Gastroesophageal sphincter (tissue), 4 donors: ENCODE data around the gene ANKRD50. TPM values are rescaled to one million over a fixed set of nuclear protein-coding genes. Genes with fewer than 3 reads are reported as not detected.

ENCODE experiments used
- ATAC-seq: fragments of 150-250 bp; one replicate; pipeline ENCODE4 v1.9.1; 2016; ENCODE audit warnings: mild to moderate bottlenecking, moderate library complexity
- H3K27ac ChIP-seq, 4 donors: fragments of 200-600 bp; sonication (generic) in 3 of 4; 1 replicate in 3 of 4; 2 replicates in 1 of 4; pipeline ENCODE4 v1.5.1; 2016 to 2019
- H3K27me3 ChIP-seq: fragments of 200-600 bp; sonication (generic); one replicate; pipeline ENCODE4 v1.5.1; 2019
- H3K36me3 ChIP-seq, 2 donors: fragments of 200-600 bp; sonication (generic); one replicate each; pipeline ENCODE4 v1.5.1; 2019; ENCODE audit warnings: control low read depth in 1 of 2
- H3K4me1 ChIP-seq, 3 donors: fragments of 200-600 bp; sonication (generic); 1 replicate in 2 of 3; 2 replicates in 1 of 3; pipeline ENCODE4 v1.5.1; 2016 to 2019; ENCODE audit warnings: control low read depth in 2 of 3
- H3K4me3 ChIP-seq, 2 donors: fragments of 200-600 bp; sonication (generic); one replicate each; pipeline ENCODE4 v1.5.1; 2019; ENCODE audit warnings: mild to moderate bottlenecking in 1 of 2, moderate library complexity in 1 of 2
- H3K9me3 ChIP-seq, 3 donors: fragments of 200-600 bp; sonication (generic); one replicate each; pipeline ENCODE4 v1.5.1; 2017 to 2019; ENCODE audit warnings: control low read depth in 2 of 3
- CTCF ChIP-seq, 4 experiments: fragments of 200-600 bp in 2 of 4; fragments of 450-650 bp in 2 of 4; sonication (generic) in 1 of 4; IDR thresholded peaks; one replicate each; pipeline ENCODE4 v1.5.1; 2017 to 2019; ENCODE audit warnings: antibody characterized with exemption in 4 of 4, mild to moderate bottlenecking in 2 of 4, moderate library complexity in 2 of 4
- EP300 ChIP-seq: sonication (generic); formaldehyde crosslinking; IDR thresholded peaks from one replicate; pipeline ENCODE4 v1.6.1; 2017; ENCODE audit warnings: antibody characterized with exemption, mild to moderate bottlenecking
- POLR2A ChIP-seq, 2 donors: fragments of 450-650 bp; IDR thresholded peaks; one replicate each; pipeline ENCODE4 v1.6.1; 2017; ENCODE audit warnings: antibody characterized with exemption in 2 of 2, mild to moderate bottlenecking in 2 of 2, moderate library complexity in 1 of 2
- POLR2AphosphoS5 ChIP-seq: sonication (generic); formaldehyde crosslinking; IDR thresholded peaks from one replicate; pipeline ENCODE4 v1.6.1; 2017; ENCODE audit warnings: antibody characterized with exemption
- WGBS, 2 donors: methylation state at CpG; one replicate each; pipeline ENCODE4 v1.1.5; 2018; ENCODE audit warnings: low coverage in 1 of 2; 5-methylcytosine and 5-hydroxymethylcytosine counted together
- total RNA-seq, 4 donors: library from RNA; depleted of rRNA; stranded (reverse); fragments of >200 nt; gene quantifications; one replicate each; pipeline ENCODE4 v1.1.0, GENCODE V29; 2016

ANKRD50 gene
- total RNA-seq, 4 donors from 2014 or later: 15.5 to 28.3 (median 24.7) TPM

DNA sequence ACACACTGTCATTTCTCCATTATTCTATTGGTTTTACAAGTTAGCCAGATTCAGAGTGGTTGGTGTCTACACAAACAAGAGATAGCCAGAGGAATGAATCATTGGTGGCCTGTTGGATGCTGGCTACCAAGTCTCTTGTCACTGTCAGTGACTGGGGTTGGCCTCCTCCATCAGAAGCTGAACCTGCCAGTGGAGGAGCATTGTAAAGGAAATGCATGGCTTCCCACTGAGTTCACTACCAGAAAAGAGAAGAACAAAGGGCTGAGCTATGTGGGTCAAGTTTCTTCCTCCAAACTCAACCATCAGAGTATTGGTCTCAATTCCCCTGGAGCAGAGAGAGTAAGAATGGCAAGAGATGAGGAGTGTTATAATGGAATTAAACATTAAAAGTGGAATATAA, 26.5 kb upstream of the ANKRD50 start:
- TF ChIP-seq POLR2A (IDR thresholded peaks at IDR 0.05) (no peak), EP300 (no peak), CTCF (IDR thresholded peaks at IDR 0.05) (no peak), POLR2AphosphoS5 (no peak)
- Histone ChIP-seq H3K36me3 (no peaks in the 10 kb centered on the region), H3K9me3 (no peaks in the 10 kb centered on the region), H3K27me3 (no peaks in the 10 kb centered on the region), H3K4me1 (no peaks in the 10 kb centered on the region), H3K27ac (no peak overlapping the region), H3K4me3 (no peak overlapping the region)
- ATAC-seq: no peak

- no peaks in the 10 kb centered on the region for H3K27me3 ChIP-seq
- no peaks in the 10 kb centered on the region for H3K4me1 ChIP-seq
- ATAC-seq: no peak
- H3K9me3 ChIP-seq: no peaks in the 10 kb centered on the region
- H3K4me3 ChIP-seq: no peak overlapping the region
- H3K36me3 ChIP-seq: no peaks in the 10 kb centered on the region
- TF ChIP-seq CTCF (IDR thresholded peaks at IDR 0.05): no peak
- no peak for TF ChIP-seq EP300
- no peak for TF ChIP-seq POLR2A (IDR thresholded peaks at IDR 0.05)
- no peak for TF ChIP-seq POLR2AphosphoS5
- no peak overlapping the region for H3K27ac ChIP-seq
- WGBS, 2 donors: 54 to 77% methylated on average over 2 of the region's 2 CpGs
Measured at GRCh38 chr4:124737619-124738018, 25.1 kb upstream of the ANKRD50 start.

DNA sequence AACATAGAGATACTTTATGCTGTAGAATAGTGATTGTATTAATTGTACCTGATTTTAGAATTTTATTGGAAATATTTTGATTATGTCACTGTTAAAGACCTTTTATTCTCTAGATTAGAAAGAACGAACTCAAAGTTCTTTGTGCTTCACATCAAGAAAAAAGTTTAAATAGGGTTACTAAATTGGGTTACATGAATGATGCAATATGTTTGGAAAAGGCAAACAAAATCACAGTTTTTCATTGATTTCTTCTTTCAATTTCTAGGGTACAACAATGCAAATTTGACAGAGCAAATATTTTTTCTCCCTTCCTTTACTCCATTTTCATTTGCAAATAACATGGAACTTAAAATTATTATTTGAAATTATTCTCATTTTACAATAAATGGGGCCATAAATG, 24.0 kb upstream of the ANKRD50 start:
- no peak for ATAC-seq

GRCh38 chr4:124727331-124727890, 14.9 kb upstream of the ANKRD50 start:
- H3K36me3 ChIP-seq: no peaks in the 10 kb centered on the region
- no peak overlapping the region for H3K4me3 ChIP-seq
- no peak overlapping the region for H3K27ac ChIP-seq
- no peaks in the 10 kb centered on the region for H3K9me3 ChIP-seq
- WGBS, 2 donors: 87 to 97% methylated on average over 5 of the region's 5 CpGs
- no peaks in the 10 kb centered on the region for H3K27me3 ChIP-seq
- ATAC-seq: no peak
- TF ChIP-seq EP300 (no peak), CTCF (IDR thresholded peaks at IDR 0.05) (no peak), POLR2A (IDR thresholded peaks at IDR 0.05) (no peak), POLR2AphosphoS5 (no peak)
- H3K4me1 ChIP-seq: no peaks in the 10 kb centered on the region

More for the DNA sequence above, 24.0 kb upstream of the ANKRD50 start:
- no peaks in the 10 kb centered on the region for H3K4me1 ChIP-seq
- no peaks in the 10 kb centered on the region for H3K36me3 ChIP-seq
- TF ChIP-seq POLR2A (IDR thresholded peaks at IDR 0.05) (no peak), POLR2AphosphoS5 (no peak), CTCF (IDR thresholded peaks at IDR 0.05) (no peak), EP300 (no peak)
- no peak overlapping the region for H3K4me3 ChIP-seq
- 67 to 80% methylated on average over 1 of the region's 1 CpG for WGBS, 2 donors
- H3K9me3 ChIP-seq: no peaks in the 10 kb centered on the region
- no peaks in the 10 kb centered on the region for H3K27me3 ChIP-seq
- H3K27ac ChIP-seq: no peak overlapping the region

- no peak overlapping the region for H3K27ac ChIP-seq
- no peak for ATAC-seq
- no peak overlapping the region for H3K4me3 ChIP-seq
- no peaks in the 10 kb centered on the region for H3K9me3 ChIP-seq
- H3K4me1 ChIP-seq: no peaks in the 10 kb centered on the region
- TF ChIP-seq POLR2A (IDR thresholded peaks at IDR 0.05): no peak
- no peak for TF ChIP-seq EP300
- TF ChIP-seq POLR2AphosphoS5: no peak
- no peak for TF ChIP-seq CTCF (IDR thresholded peaks at IDR 0.05)
- 91 to 95% methylated on average over 3 of the region's 3 CpGs for WGBS, 2 donors
- H3K27me3 ChIP-seq: no peaks in the 10 kb centered on the region
- H3K36me3 ChIP-seq: no peaks in the 10 kb centered on the region
Measured at GRCh38 chr4:124726269-124726668, 13.7 kb upstream of the ANKRD50 start.
